Ovary (tissue), 9 donors: ENCODE results near the gene C19orf18. TPM values are rescaled to one million over a fixed set of nuclear protein-coding genes. Genes with fewer than 3 reads are reported as not detected.
A peak's percentile ranks its signal among the peaks of the same experiment; 100 is the strongest.

ENCODE experiments used
- DNase-seq, 5 donors: peaks; one replicate each; pipeline ENCODE4 v3.0.0-alpha.2; 2019 to 2020
- H3K27ac ChIP-seq, 2 donors: fragments of 200-600 bp; one replicate each; pipeline versions ENCODE4 v1.5.1 to v1.8.0; 2019 to 2022
- H3K27me3 ChIP-seq: fragments of 200-600 bp; one replicate; pipeline ENCODE4 v1.8.0; 2022
- H3K36me3 ChIP-seq: fragments of 200-600 bp; sonication (generic); one replicate; pipeline ENCODE4 v1.5.1; 2019
- H3K4me1 ChIP-seq: one replicate; pipeline ENCODE4 v1.8.1; 2013; ENCODE audit warnings: mild to moderate bottlenecking, moderate library complexity; ENCODE audit not compliant: insufficient read depth
- H3K4me3 ChIP-seq: fragments of 200-600 bp; sonication (generic); one replicate; pipeline ENCODE4 v1.5.1; 2017
- H3K9me3 ChIP-seq, 2 donors: fragments of 200-600 bp in 1 of 2; sonication (generic) in 1 of 2; one replicate each; pipeline versions ENCODE4 v1.5.1 to v1.8.1; 2013 to 2019; ENCODE audit warnings: mild to moderate bottlenecking in 1 of 2, moderate library complexity in 1 of 2
- CTCF ChIP-seq, 3 donors: fragments of 450-650 bp in 2 of 3; fragments of 200-600 bp in 1 of 3; IDR thresholded peaks; one replicate each; pipeline versions ENCODE4 v1.5.1 to v1.8.0; 2016 to 2022; ENCODE audit warnings: antibody characterized with exemption in 3 of 3, mild to moderate bottlenecking in 1 of 3
- EP300 ChIP-seq: sonication (generic); formaldehyde crosslinking; IDR thresholded peaks from one replicate; pipeline ENCODE4 v1.6.1; 2017; ENCODE audit warnings: antibody characterized with exemption
- POLR2A ChIP-seq: fragments of 450-650 bp; IDR thresholded peaks from one replicate; pipeline ENCODE4 v1.6.1; 2017; ENCODE audit warnings: antibody characterized with exemption, mild to moderate bottlenecking, moderate library complexity
- WGBS, 3 donors: extraction: QIAGEN DNeasy Blood & Tissue Kit in 1 of 3; methylation state at CpG; one replicate each; pipeline versions ENCODE4 v1.1.5 to v1.1.7; 2013 to 2017; 5-methylcytosine and 5-hydroxymethylcytosine counted together
- intact Hi-C, 4 donors: fragments of 100-400 bp; cut with DNase I; formaldehyde crosslinking; loops; one replicate each; pipeline versions ENCODE4 v1.11.0 to v1.15.1; 2022 to 2023
- polyA plus RNA-seq, 2 donors: library from polyadenylated mRNA; stranded (reverse); fragments of 200-250 nt in 1 of 2; fragments of 350-450 nt in 1 of 2; fragmentation: Illumina TruSeq in 1 of 2; extraction: RNeasy Lipid Tissue Mini Kit (QIAGEN cat#74804) in 1 of 2; gene quantifications; one replicate each; pipeline ENCODE4 v1.2.3, GENCODE V29; 2013 to 2014
- total RNA-seq, 7 donors: library from RNA; depleted of rRNA in 2 of 7; stranded (reverse); fragments of >200 nt in 2 of 7; fragmentation: NEBNext Ultra II Directional in 3 of 7; extraction: Animal tissue kit (Norgen Biotek cat#: 25700) in 3 of 7; gene quantifications; one replicate each; pipeline versions ENCODE4 v1.1.0 to v1.2.4, GENCODE V29; 2016 to 2023
- donor health status: DM: no; HTN: no; CAD: no; lungs with moderate emphysema.
- donor health status: DM: no; HTN: no; CAD: no.
- donor health status: Bipolar disorder and iron deficiency.
- donor health status: DM: yes; HTN: yes; CAD: no.
- donor health status: DM: no; HTN: no; CAD: no.
- donor health status: DM: yes; HTN: yes; CAD: no.

The C19orf18 gene
- total and polyA plus RNA-seq, 9 donors, result 0.36 to 2.4 (median 1.4) TPM

DNA sequence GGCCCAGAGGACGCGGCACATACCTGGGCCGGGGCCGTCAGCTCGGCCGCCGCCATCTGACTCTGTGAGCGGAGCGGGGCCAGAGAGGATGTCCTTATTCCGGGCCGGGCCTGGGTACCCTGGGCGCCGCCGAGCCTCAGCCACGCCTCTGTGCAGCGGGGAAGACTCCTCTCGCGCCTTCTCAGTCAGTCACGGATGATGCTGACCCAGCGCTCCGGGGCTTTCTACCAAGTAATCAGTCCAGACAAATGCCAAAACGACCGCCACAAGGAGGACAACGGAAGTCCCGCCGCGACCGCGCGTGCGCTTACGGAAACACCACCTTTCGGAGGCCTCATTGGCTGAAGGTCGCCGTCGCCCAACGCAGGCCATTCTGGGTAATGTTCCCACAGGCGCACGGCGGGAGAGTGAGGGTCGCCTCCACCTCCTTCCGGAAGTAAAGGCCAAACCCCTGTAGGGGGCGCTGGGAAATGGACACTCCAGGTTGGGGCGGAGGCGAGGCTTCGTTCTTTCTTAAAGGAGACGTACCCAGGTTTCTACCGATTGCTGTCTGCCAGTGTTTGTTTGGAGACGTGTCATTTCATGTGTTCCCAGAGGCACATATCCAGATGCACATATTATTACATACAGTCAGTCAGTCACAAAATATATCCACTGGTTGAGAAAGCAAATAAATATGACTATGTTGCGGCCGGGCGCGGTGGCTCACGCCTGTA, 26.8 kb downstream of the C19orf18 start, which contains the start of gene ZNF256:
Gene ZNF256, minus strand, starts transcription at position 288 of the 716 bp plus-strand sequence. Its CDS starts 232 bp downstream, at position 56.
- no peaks in the 10 kb centered on the region for H3K27me3 ChIP-seq
- H3K4me1 ChIP-seq, result peaks cover 4% of the 10 kb centered on the region
- WGBS, 3 donors, result 3 to 9% (median 7%) methylated on average over 49 to 54 of the region's 54 CpGs
- peak within 1 kb of the TSS; percentile 91 for H3K4me3 ChIP-seq
- DNase-seq, result peak; percentile 89 to 94 (median 93)
- intact Hi-C loops, result no loop called here
- H3K36me3 ChIP-seq, result no peaks in the 10 kb centered on the region
- H3K9me3 ChIP-seq, result peaks cover 0 to 33% of the 10 kb centered on the region in 2 donors
- peak within 1 kb of the TSS; percentile 56 to 71 for H3K27ac ChIP-seq
- peak; percentile 52 to 68 (median 54) for TF ChIP-seq CTCF (IDR thresholded peaks at IDR 0.05)
- no peak for TF ChIP-seq EP300
- TF ChIP-seq POLR2A, result peak; percentile 30

DNA sequence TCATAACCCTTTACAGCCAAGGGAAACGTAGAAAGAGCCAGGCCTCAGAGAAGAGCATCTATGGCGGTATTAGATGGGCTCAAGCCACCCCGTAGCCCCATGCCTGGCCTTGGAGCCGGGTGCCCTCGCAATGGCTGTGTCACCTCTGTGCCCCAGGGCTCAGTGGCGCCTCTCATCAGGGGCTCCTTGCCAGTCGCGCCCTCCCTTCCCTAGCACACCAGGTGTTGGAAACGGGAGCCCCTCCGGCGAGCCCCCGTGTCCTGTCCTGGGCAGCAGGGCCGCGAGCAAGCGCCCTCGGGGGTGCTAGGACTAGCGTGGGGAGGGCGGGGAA, 27.3 kb downstream of the C19orf18 start:
- Histone ChIP-seq H3K4me3 (peak overlapping the region; percentile 91), H3K4me1 (peaks cover 4% of the 10 kb centered on the region), H3K9me3 (peaks cover 0 to 39% of the 10 kb centered on the region in 2 donors), H3K27me3 (no peaks in the 10 kb centered on the region), H3K36me3 (no peaks in the 10 kb centered on the region), H3K27ac (peak overlapping the region; percentile 56 to 71)
- TF ChIP-seq EP300, result no peak
- no peak for TF ChIP-seq CTCF (IDR thresholded peaks at IDR 0.05)
- TF ChIP-seq POLR2A, result no peak
- intact Hi-C loops, result no loop called here
- DNase-seq, result peak in 1 of 5 donors; percentile 23
- WGBS, 3 donors, result 1% methylated on average over 14 to 18 of the region's 18 CpGs

GRCh38 chr19:57946316-57946715, 28.0 kb downstream of the C19orf18 start:
- TF ChIP-seq POLR2A, result no peak
- TF ChIP-seq CTCF (IDR thresholded peaks at IDR 0.05), result no peak
- TF ChIP-seq EP300, result no peak
- H3K9me3 ChIP-seq, result peaks cover 0 to 46% of the 10 kb centered on the region in 2 donors
- no peak overlapping the region for H3K27ac ChIP-seq
- peaks cover 4% of the 10 kb centered on the region for H3K4me1 ChIP-seq
- H3K4me3 ChIP-seq, result no peak overlapping the region
- H3K36me3 ChIP-seq, result no peaks in the 10 kb centered on the region
- no peak for DNase-seq
- H3K27me3 ChIP-seq, result no peaks in the 10 kb centered on the region
- intact Hi-C loops, result no loop called here
- WGBS, 3 donors, result 65 to 87% (median 70%) methylated on average over 2 of the region's 2 CpGs

DNA sequence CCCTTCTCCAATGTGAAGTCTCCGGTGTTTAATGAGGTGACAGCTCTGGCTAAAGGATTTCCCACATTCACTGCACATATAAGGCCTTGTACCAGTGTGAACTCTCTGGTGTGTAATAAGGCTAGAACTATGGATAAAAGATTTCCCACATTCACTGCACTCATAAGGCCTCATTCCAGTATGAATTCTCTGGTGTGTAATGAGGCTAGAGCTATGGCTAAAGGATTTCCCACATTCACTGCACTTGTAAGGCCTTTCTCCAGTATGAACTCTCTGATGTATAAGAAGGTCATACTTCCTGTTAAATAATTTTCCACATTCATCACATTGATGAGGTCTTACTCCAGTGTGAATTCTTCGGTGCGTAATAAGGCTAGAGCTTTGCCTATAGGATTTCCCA, 32.7 kb downstream of the C19orf18 start:
- H3K4me3 ChIP-seq, result no peak overlapping the region
- no peak overlapping the region for H3K27ac ChIP-seq
- WGBS, 3 donors, result 98 to 100% (median 98%) methylated on average over 3 of the region's 3 CpGs
- H3K4me1 ChIP-seq, result peaks cover 2% of the 10 kb centered on the region
- no peaks in the 10 kb centered on the region for H3K36me3 ChIP-seq
- intact Hi-C loops, result no loop called here
- H3K27me3 ChIP-seq, result no peaks in the 10 kb centered on the region
- peaks cover 5 to 63% of the 10 kb centered on the region in 2 donors for H3K9me3 ChIP-seq
- TF ChIP-seq POLR2A, result no peak
- no peak for DNase-seq

DNA sequence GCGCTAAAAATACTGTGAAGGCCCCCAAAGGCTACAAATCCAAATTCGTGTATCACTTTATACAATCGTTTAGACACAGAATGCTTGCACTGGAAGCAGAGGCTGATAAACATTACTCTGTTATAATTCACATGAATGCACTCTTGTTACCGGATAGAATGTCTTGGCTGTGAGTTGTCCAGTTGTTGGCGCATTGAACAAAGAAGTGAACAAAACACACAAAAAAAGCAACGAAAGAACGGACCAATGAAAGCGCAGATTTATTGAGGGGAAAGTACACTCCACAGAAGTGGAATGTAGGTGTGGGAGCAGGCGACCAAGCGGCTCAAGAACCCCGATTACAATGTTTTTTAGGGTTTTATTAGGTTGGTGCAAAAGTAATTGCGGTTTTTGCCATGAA, 38.6 kb downstream of the C19orf18 start:
- peaks cover 11 to 28% of the 10 kb centered on the region in 2 donors for H3K9me3 ChIP-seq
- H3K36me3 ChIP-seq, result no peaks in the 10 kb centered on the region
- no peak overlapping the region for H3K4me3 ChIP-seq
- TF ChIP-seq CTCF (IDR thresholded peaks at IDR 0.05) (no peak), POLR2A (no peak), EP300 (no peak)
- H3K27me3 ChIP-seq, result no peaks in the 10 kb centered on the region
- no peak for DNase-seq
- H3K4me1 ChIP-seq, result no peaks in the 10 kb centered on the region
- WGBS, 3 donors, result 88 to 92% (median 88%) methylated on average over 12 of the region's 12 CpGs
- intact Hi-C loops, result no loop called here
- no peak overlapping the region for H3K27ac ChIP-seq
